ENCODE data around the gene FGR. TPM values are rescaled to one million over a fixed set of nuclear protein-coding genes. Genes with fewer than 3 reads are reported as not detected.
"Not testable (repeated sequence)": the region's sequence is repeated elsewhere in the genome, so short reads cannot be mapped to it uniquely, and the experiment has no call there.

FGR gene
- total RNA-seq, 2 donors from 2014 or later, result 14.2 to 60.0 TPM

DNA sequence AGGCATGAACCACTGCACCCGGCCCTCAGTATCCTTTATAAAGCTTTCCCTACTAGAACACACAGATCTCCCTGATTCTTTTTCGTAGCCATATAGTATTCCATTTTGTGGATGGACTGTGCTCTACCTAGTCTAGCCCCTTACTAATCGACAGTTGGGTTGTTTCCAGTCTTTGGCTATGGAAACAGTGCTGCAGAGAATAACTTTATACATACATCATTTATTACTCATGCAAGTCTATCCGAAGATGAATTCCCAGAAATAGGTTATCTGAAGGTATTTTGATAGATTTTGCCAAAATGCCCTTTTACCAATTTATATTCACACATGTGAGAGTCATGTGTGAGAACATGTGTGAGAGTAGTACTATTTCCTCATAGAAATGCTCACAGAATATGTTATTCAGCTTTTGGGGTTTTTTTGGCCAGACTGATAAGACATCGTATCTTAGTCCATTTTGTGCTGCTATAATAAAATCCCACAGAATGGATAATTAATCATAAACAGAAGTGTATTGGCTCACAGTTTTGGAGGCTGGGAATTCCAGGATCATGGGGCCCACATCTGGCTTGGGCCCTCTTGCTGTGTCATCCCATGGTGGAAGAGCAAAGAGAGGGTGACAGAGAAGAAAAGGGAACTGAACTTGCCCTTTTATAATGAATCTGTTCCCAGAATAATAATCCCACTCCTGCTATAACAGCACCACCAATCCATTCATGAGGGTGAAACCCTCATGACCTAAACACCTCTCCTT lies 17.3 kb upstream of the FGR start:
- H3K27ac Mint-ChIP-seq, result no peak overlapping the region
- H3K36me3 Mint-ChIP-seq, result no peaks in the 10 kb centered on the region
- H3K9me3 Mint-ChIP-seq, result no peaks in the 10 kb centered on the region
- H3K4me3 Mint-ChIP-seq, result no peak overlapping the region
- ATAC-seq (no peak), DNase-seq (ENCODE audit: low spot score) (no peak)
- no peaks in the 10 kb centered on the region for H3K27me3 Mint-ChIP-seq
- peaks cover 16 to 26% of the 10 kb centered on the region in 2 donors for H3K4me1 Mint-ChIP-seq (ENCODE audit: low read depth in 2 of 2)

DNA sequence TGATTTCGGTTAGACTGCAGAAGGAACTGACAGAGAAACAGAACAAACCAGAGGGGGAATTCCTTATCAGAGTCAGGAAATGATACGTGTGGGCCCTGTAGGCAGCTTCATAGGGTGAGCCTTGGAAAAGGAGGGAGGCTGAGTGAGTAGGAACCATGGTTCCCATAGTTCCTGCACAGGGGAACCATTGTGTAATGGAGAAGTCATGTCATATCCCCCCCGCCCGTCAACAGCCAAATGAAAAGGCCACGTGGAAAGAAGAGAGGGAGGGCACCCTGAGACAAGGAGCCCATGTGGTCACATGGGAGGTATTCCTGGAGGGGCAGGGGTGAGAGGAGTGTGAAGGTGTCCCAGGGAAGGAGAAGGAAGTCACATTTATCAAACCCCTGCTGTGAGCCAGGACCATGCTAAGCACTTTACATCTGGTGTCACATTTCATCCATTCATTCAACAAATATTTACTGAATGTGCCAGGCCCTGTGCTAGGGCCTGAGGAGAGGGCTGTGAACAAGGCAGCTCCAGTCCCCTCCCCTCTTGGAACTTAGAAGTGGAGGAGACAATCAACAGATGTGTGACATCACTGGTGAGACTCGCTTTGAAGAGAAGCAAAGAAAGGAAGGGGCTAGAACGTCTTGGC lies 15.7 kb upstream of the FGR start:
- peak overlapping the region; percentile 28 for H3K4me3 Mint-ChIP-seq
- H3K9me3 Mint-ChIP-seq, result no peaks in the 10 kb centered on the region
- DNase-seq (ENCODE audit: low spot score), result peak; percentile 42
- no peaks in the 10 kb centered on the region for H3K36me3 Mint-ChIP-seq
- peak in 1 of 2 donors; percentile 45 for ATAC-seq
- H3K27me3 Mint-ChIP-seq, result no peaks in the 10 kb centered on the region
- H3K4me1 Mint-ChIP-seq (ENCODE audit: low read depth in 2 of 2), result peaks cover 19 to 26% of the 10 kb centered on the region in 2 donors
- peak overlapping the region; percentile 52 to 89 for H3K27ac Mint-ChIP-seq

DNA sequence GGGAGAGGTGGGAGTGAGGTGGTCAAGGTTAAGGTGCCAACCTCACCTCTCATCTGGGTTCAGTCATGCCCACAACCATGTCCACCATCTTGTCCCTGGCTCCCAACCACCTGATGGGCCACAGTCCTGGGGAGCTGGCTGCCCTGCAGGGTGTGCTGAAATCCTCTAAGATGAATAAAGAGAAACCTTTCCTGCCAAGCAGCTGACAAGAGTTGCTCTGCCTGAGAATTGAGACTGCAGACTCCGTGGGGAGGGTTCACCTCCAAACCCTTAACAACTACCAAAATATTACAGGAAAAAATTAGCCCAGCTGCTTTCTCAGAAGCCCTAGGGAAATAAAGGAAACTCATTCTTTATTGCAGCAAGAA lies 15.2 kb upstream of the FGR start:
- peak overlapping the region; percentile 52 to 89 for H3K27ac Mint-ChIP-seq

DNA sequence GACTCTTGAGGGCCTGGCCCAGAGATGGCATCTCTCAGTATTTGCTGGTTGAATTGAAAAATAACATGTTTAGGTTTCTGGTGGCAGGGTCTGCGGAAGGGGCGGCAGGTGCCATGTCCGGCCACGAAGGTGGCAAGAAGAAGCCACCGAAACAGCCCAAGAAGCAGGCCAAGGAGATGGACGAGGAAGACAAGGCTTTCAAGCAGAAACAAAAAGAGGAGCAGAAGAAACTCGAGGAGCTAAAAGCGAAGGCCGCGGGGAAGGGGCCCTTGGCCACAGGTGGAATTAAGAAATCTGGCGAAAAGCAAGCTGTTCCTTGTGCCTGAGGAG lies 14.3 kb upstream of the FGR start:
- Mint-ChIP-seq H3K9me3 (no peaks in the 10 kb centered on the region), H3K4me1 (ENCODE audit: low read depth in 2 of 2) (peaks cover 24 to 25% of the 10 kb centered on the region in 2 donors), H3K27me3 (no peaks in the 10 kb centered on the region), H3K27ac (no peak overlapping the region), H3K36me3 (no peaks in the 10 kb centered on the region), H3K4me3 (no peak overlapping the region)
- peak; percentile 34 for DNase-seq (ENCODE audit: low spot score)
- no peak for ATAC-seq

More for the DNA sequence above, 15.2 kb upstream of the FGR start:
- no peaks in the 10 kb centered on the region for H3K36me3 Mint-ChIP-seq
- no peaks in the 10 kb centered on the region for H3K27me3 Mint-ChIP-seq
- DNase-seq (ENCODE audit: low spot score) (peak; percentile 44), ATAC-seq (peak in 1 of 2 donors; percentile 11)
- peaks cover 22 to 26% of the 10 kb centered on the region in 2 donors for H3K4me1 Mint-ChIP-seq (ENCODE audit: low read depth in 2 of 2)
- H3K9me3 Mint-ChIP-seq, result no peaks in the 10 kb centered on the region
- peak overlapping the region; percentile 28 for H3K4me3 Mint-ChIP-seq

DNA sequence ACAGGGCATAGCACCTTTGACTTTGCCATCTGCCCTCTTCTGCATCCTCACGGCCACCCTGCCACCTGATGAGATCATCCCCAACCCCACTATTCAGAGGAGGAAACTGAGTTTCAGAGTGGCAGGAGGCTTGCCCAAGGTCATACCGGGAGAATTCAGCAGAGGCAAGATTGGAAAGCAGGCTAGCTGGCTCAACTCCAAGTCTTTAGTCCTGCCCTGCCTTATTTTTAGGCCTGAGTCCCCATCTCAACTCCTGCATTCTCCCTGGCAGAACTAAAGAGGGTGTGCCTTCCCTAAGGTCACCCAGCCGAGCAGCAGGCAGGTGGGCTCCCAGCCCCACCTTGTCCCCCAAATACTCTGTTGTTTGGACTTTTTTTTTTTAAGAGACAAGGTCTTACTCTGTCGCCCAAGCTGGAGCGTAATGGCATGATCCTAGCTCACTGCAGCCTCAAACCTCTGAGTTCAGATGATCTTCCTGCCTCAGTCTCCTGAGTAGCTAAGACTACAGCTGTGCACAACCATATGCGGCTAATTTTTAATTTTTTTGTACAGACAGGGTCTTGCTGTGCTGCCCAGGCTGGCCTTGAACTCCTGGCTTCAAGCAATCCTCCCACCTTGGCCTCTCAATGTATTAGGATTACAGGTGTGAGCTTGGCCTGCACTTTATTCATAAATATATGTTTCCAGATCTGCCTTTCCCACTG lies 13.8 kb upstream of the FGR start:
- DNase-seq (ENCODE audit: low spot score) (no peak), ATAC-seq (no peak)
- no peak overlapping the region for H3K4me3 Mint-ChIP-seq
- H3K36me3 Mint-ChIP-seq, result no peaks in the 10 kb centered on the region
- no peaks in the 10 kb centered on the region for H3K9me3 Mint-ChIP-seq
- no peak overlapping the region for H3K27ac Mint-ChIP-seq
- H3K27me3 Mint-ChIP-seq, result no peaks in the 10 kb centered on the region
- H3K4me1 Mint-ChIP-seq (ENCODE audit: low read depth in 2 of 2), result peaks cover 29 to 30% of the 10 kb centered on the region in 2 donors

DNA sequence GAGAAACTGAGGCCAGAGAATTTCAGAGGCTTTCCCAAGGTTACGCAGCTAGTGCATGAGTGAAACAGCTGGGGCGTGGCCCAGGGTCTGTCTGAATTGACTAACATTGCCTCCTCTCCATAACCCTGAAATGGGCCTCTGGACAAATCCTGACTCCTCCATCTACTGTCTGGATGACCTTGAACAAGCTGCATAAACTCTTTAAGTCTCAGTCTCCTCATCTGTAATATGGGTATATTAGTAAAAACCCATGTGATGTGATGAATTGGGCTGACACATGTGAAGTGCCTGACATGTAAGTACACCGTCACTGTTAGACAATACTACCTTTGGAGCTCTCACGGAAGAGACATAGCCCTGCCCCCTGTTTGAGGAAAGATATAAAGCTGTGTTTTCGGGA lies 12.3 kb upstream of the FGR start:
- no peaks in the 10 kb centered on the region for H3K9me3 Mint-ChIP-seq
- no peak for ATAC-seq
- no peaks in the 10 kb centered on the region for H3K36me3 Mint-ChIP-seq
- no peaks in the 10 kb centered on the region for H3K27me3 Mint-ChIP-seq
- H3K27ac Mint-ChIP-seq, result no peak overlapping the region
- H3K4me3 Mint-ChIP-seq, result no peak overlapping the region
- DNase-seq (ENCODE audit: low spot score), result no peak
- H3K4me1 Mint-ChIP-seq (ENCODE audit: low read depth in 2 of 2), result peaks cover 34 to 36% of the 10 kb centered on the region in 2 donors

DNA sequence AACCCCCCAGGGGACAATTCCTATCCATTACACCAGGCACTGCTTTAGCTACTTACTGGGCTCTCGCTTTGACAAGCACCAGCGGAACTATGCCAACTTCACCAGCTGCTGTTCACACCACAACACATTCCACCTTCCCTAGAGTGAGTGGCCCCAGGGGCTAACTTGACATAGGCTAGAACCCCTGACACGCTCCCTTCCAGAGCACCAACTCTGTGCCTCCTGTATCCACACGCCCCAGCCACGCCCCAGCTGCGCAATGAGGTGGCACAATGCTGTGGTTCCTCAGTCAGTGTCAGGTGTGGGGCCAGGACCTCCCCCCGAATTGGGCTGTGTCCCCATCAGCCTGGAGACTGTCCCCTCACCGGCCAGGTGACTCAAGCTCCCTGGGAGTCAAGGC lies 11.7 kb upstream of the FGR start:
- H3K4me3 Mint-ChIP-seq, result no peak overlapping the region
- H3K36me3 Mint-ChIP-seq, result no peaks in the 10 kb centered on the region
- H3K27me3 Mint-ChIP-seq, result no peaks in the 10 kb centered on the region
- peaks cover 29 to 36% of the 10 kb centered on the region in 2 donors for H3K4me1 Mint-ChIP-seq (ENCODE audit: low read depth in 2 of 2)
- H3K9me3 Mint-ChIP-seq, result no peaks in the 10 kb centered on the region
- ATAC-seq (no peak), DNase-seq (ENCODE audit: low spot score) (peak; percentile 18)
- H3K27ac Mint-ChIP-seq, result peak overlapping the region; percentile 26 to 65

DNA sequence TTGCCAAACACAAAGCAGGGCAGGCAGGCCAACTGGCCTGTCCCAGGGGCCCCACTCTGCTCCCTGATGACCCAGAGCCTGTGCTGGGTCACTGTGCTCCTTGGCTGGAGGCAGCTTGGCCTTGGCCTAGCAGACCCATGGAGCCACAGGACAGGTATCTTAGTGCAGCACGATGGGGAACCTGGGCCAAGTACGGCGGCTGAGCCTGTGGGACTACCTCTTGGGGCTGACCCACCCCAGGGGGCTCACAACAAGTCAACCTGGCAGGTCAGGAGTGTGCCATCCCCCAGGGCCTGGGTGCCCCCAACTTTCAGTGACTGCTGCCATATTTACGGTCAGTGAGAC lies 10.1 kb upstream of the FGR start:
- Mint-ChIP-seq H3K4me3 (no peak overlapping the region), H3K27me3 (no peaks in the 10 kb centered on the region), H3K27ac (peak overlapping the region in 1 of 2 donors; percentile 26), H3K9me3 (no peaks in the 10 kb centered on the region), H3K36me3 (no peaks in the 10 kb centered on the region), H3K4me1 (ENCODE audit: low read depth in 2 of 2) (peaks cover 21 to 23% of the 10 kb centered on the region in 2 donors)
- ATAC-seq (no peak), DNase-seq (ENCODE audit: low spot score) (peak; percentile 46)

DNA sequence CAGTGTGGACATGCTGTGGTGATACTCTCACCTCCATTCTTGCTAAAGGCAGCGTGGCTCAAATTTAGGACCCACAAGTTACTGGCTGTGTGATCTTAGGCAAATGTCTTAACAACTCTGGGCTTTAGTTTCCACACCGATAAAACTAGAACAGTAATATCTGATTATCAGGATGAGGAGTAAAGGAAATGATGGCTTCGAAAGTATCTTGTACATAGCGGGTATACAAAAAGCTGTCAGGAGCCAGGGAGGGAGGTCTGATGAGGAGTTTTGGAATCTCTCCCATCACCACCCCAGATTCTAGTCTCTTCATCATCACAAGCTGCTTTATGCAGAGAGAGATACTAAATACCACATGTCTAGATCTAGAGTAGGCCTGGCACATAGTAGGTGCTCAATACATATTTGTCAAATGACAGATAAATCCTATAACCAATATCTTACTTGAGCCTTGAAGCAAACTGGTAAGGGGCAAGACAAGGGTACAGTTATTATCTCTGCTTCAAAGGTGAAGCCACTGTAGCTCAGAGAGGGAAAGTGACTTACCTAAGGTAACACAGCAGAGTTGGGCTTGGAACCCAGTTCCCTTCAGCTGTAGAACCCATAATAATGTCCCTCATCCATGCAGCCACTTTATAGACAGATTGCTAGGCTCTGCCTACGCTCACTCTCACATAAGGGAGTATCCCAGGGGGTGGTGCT lies 9.5 kb upstream of the FGR start:
- H3K9me3 Mint-ChIP-seq, result no peaks in the 10 kb centered on the region
- H3K4me3 Mint-ChIP-seq, result no peak overlapping the region
- H3K4me1 Mint-ChIP-seq (ENCODE audit: low read depth in 2 of 2), result peaks cover 19 to 21% of the 10 kb centered on the region in 2 donors
- ATAC-seq (no peak), DNase-seq (ENCODE audit: low spot score) (peak; percentile 0)
- peak overlapping the region; percentile 67 to 90 for H3K27ac Mint-ChIP-seq
- H3K27me3 Mint-ChIP-seq, result no peaks in the 10 kb centered on the region
- H3K36me3 Mint-ChIP-seq, result no peaks in the 10 kb centered on the region

DNA sequence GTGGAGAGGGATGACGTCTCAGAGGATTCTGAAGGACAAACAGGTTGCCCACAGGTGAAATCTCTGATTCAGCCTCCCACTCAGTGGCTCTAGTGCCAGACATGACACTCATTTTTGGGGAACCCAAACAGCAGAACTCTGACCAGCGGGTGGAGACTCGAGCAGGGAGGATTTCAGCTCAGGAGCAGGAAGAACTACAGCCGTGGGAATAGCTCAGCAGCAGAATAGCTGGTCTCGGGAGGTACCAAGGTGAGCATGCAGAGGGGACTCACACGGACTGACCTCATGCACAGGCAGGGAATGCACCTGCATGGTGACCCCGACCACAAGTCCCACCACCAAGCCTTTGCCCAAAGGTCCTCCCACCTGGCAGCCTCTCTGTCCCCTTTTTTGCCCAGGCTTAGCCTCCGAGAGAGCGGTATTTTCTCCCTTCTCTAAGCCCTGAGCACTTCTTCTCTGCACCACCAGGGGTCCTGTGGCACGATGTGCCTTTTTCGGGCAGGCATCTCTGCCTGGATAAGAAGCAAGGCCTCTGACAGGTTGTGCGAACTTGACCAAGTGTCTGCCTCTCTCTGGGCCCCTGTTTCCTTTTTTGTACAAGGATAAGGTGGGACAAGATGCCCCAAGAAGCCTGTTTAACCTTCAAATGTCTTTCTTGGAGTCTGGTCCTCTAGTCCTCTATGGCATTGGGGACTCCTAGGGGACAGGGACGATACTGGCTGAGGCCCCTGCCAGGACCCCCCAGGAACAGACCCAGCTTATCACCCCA lies 8.8 kb upstream of the FGR start:
- Mint-ChIP-seq H3K27ac (peak overlapping the region; percentile 67 to 90), H3K4me1 (ENCODE audit: low read depth in 2 of 2) (peaks cover 19 to 27% of the 10 kb centered on the region in 2 donors), H3K4me3 (no peak overlapping the region), H3K27me3 (no peaks in the 10 kb centered on the region), H3K9me3 (no peaks in the 10 kb centered on the region), H3K36me3 (no peaks in the 10 kb centered on the region)
- peak; percentile 81 for DNase-seq (ENCODE audit: low spot score)
- peak; percentile 93 for ATAC-seq

DNA sequence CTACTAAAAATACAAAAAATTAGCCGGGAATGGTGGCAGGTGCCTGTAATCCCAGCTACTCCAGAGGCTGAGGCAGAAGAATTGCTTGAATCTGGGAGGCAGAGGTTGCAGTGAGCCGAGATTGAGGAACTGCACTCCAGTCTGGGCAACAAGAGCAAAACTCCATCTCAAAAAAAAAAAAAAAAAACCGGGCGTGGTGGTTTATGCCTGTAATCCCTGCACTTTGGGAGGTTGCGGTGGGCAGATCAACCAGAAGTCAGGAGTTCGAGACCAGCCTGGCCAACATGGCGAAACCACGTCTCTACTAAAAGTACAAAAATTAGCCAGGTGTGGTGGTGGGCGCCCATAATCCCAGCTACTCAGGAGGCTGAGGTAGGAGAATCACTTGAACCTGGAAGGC lies 5.5 kb upstream of the FGR start:
- not testable (repeated sequence) for H3K36me3 Mint-ChIP-seq; DNase-seq (ENCODE audit: low spot score); H3K27me3 Mint-ChIP-seq; ATAC-seq; H3K9me3 Mint-ChIP-seq; H3K4me3 Mint-ChIP-seq
- peak overlapping the region in 1 of 2 donors; percentile 53 for H3K27ac Mint-ChIP-seq
- peaks cover 35 to 40% of the 10 kb centered on the region in 2 donors for H3K4me1 Mint-ChIP-seq (ENCODE audit: low read depth in 2 of 2)

DNA sequence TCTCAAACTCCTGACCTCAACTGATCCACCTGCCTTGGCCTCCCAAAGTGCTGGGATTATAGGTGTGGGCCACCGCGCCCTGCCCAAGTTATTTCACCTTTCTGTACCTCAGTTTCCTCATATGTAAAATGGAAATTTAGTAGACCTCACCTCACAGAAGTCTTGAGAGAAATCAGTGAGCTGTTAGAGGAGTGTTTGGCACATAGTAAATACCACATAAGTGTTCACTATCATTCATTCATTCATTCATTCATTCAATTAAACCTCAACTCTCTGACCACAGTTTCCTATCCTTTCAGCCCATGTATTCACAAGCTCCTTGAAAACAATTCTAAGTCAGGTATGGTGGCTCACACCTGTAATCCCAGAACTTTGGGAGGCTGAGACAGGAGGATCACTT lies 3.8 kb upstream of the FGR start:
- Mint-ChIP-seq H3K9me3 (no peaks in the 10 kb centered on the region), H3K36me3 (no peaks in the 10 kb centered on the region), H3K27me3 (no peaks in the 10 kb centered on the region), H3K4me1 (ENCODE audit: low read depth in 2 of 2) (peaks cover 31 to 42% of the 10 kb centered on the region in 2 donors), H3K4me3 (no peak overlapping the region), H3K27ac (no peak overlapping the region)
- DNase-seq (ENCODE audit: low spot score), result no peak
- ATAC-seq, result no peak

DNA sequence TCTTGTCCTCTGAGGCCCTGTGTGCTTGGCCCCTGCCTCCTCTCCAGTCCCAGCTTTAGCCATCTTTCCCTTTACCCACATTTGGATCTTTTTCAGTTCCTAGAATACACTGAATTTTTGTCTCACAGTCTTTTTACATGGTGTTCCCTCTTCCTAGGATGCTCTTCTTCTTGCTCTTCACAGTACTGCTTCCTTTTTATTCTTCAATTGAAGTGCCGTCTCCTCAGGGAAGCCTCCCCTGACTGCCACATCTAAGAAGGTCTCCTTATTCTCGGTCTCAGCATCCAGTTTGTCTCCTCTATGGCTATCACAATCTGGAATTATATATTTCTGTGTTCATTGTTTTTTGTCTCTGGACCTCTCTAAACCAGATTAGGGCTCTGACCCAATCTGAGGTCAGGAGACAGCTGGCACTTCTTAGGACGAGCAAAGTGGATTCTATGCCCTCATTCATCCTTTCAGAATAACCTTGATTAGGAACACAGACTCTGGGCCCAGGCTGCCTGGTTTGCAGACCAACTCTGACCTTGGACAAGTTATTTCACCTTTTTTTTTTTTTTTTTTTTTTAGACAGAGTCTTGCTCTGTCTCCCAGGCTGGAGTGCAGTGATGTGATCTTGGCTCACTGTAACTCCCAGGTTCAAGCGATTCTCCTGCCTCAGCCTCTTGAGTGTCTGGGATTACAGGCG lies 3.2 kb upstream of the FGR start:
- peaks cover 32 to 42% of the 10 kb centered on the region in 2 donors for H3K4me1 Mint-ChIP-seq (ENCODE audit: low read depth in 2 of 2)
- H3K27ac Mint-ChIP-seq, result peak overlapping the region; percentile 1 to 4
- no peaks in the 10 kb centered on the region for H3K36me3 Mint-ChIP-seq
- no peaks in the 10 kb centered on the region for H3K27me3 Mint-ChIP-seq
- no peak overlapping the region for H3K4me3 Mint-ChIP-seq
- H3K9me3 Mint-ChIP-seq, result no peaks in the 10 kb centered on the region
- ATAC-seq (no peak), DNase-seq (ENCODE audit: low spot score) (no peak)
